Hematopoietic multipotent progenitor cell (in vitro differentiated cells): ENCODE results near the gene ZNF35. TPM values are rescaled to one million over a fixed set of nuclear protein-coding genes. Genes with fewer than 3 reads are reported as not detected.

Experiments
- DNase-seq, 3 donors: peaks; one replicate each; pipeline ENCODE4 v3.0.0-alpha.2; 2011 to 2015; ENCODE audit warnings: low read depth in 2 of 3, low spot score in 2 of 3
- total RNA-seq: library from RNA; depleted of rRNA; stranded (reverse); fragments of >200 nt; gene quantifications from one replicate; pipeline ENCODE4 v1.2.3, GENCODE V29; 2012

ZNF35 gene
- total RNA-seq, 1 donor = 4.8 TPM

DNA sequence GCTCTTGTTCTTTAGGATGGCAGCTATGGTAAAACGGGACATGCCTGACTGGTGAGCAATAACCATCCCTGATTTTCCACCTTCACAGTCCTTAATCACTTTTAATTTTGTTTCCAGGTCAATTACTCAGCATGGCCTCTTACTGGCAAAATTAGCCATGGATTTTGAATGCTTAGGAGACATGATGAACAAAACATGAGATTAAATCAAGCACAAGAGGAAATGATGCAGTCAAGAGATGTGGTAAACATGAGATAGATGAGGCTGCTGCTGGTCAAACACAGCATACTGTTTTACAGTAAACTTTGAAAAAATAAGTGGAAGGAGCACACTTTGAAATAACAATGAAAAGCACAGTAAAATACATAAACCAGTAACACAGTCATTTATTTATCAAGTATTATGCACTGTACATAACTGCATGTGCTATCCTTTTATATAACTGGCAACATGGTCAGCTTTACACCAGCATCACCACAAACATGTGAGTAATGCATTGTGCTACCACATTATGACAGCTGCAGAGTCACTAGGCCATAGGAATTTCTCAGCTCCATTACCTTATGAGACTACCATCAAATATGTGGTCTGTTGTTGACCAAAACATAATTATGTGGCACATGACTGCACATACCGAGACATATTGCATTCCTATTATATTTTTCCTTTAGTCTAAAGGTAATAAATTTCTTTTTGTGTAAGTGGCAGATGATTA, 33.8 kb downstream of the ZNF35 start:
- no peak for DNase-seq

DNA sequence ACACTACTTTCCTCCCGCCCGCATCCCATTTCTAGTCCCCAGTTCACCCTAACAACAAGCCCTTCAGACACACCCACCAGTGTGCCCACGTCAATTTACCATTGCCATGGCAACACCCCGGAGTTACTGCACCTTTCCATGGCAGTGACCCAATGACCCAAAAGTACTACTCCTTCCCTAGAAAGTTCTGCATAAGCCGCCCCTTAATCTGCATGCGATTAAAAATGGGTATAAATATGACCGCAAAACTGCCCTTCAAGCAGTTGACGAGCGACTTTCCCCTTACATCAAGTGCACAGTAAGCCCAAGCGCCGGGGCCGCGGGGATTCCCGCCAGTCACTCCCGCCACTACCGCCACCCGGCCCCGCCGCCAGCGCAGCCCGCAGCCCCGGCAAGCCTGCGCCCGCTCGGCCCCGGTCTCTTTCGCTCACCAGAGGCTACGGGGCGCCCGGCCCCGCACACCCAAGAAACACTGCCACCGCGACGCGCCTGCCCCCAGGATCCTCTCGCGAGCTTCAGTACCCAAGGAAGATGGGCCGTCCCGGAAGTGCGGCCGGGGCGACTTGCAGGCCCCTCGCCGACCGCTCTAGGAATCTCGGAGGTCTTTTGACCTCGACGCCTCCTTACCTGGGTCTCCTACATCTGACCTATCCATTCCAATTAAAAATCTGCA, 36.7 kb downstream of the ZNF35 start:
- DNase-seq = peak; percentile 6 to 86 (median 77)

DNA sequence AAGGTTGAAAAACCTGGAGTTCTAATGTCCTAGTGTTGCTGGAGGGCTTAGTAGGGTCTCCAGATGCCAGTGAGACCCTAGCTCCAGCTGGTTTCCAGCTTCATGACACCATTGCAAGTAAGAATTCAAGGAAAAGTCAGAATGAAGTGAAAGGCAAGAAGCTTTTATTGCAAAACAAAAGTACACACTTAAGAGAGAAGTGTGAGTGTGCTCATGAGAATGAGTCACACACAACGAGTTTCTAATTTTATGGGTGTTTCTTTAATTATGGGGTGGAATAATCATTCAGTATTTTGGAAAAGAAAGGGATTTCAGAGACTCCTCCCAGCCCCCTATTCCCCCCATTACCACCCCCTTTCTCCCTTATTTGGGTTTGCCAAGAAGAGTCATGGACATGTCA, 39.4 kb downstream of the ZNF35 start:
- no peak for DNase-seq

Other genes starting within 250 kb of the ZNF35 start
- 10.5 TPM for gene ZNF445, start 171.1 kb upstream of the ZNF35 start, total RNA-seq
- gene ZKSCAN7, start 93.5 kb upstream of the ZNF35 start, total RNA-seq = 15.6 TPM
- gene ZNF660, start 63.8 kb upstream of the ZNF35 start, total RNA-seq = 4.8 TPM
- 10.8 TPM for gene ZNF197, start 23.7 kb upstream of the ZNF35 start, total RNA-seq
- 1.3 TPM for gene ZNF502, start 63.9 kb downstream of the ZNF35 start, total RNA-seq
- gene ZNF501, start 80.9 kb downstream of the ZNF35 start, total RNA-seq = 3.5 TPM
- 16.2 TPM for gene KIAA1143, start 112.9 kb downstream of the ZNF35 start, total RNA-seq
- 1.1 TPM for gene KIF15, start 113.1 kb downstream of the ZNF35 start, total RNA-seq
- gene TMEM42, start 213.2 kb downstream of the ZNF35 start, total RNA-seq = 27.5 TPM
- gene TGM4, start 225.9 kb downstream of the ZNF35 start, total RNA-seq = not detected